OCI-LY1 (cell line): ENCODE results near the gene PCSK5.

Experiments used
- H2AFZ ChIP-seq: fragments of 200-600 bp; sonication (generic), shearing (Covaris generic); 2 replicates; pipeline ENCODE4 v1.6.0; 2014; ENCODE audit warnings: antibody characterized with exemption, mild to moderate bottlenecking, low read length
- H3F3A ChIP-seq: fragments of 200-600 bp; sonication (generic), shearing (Covaris generic); 2 replicates; pipeline ENCODE4 v1.6.0; 2014; ENCODE audit warnings: mild to moderate bottlenecking, antibody characterized with exemption, low read length, moderate library complexity; ENCODE audit not compliant: insufficient read depth
- H3K27ac ChIP-seq: fragments of 200-600 bp; sonication (generic); 2 replicates; pipeline ENCODE4 v1.5.1; 2014; ENCODE audit warnings: low read length, mixed run types, mild to moderate bottlenecking, low read depth; ENCODE audit not compliant: poor library complexity, severe bottlenecking
- H3K27me3 ChIP-seq: fragments of 200-600 bp; sonication (generic); 2 replicates; pipeline ENCODE4 v1.6.0; 2014; ENCODE audit warnings: antibody characterized with exemption, mild to moderate bottlenecking, low read length, moderate library complexity; ENCODE audit not compliant: insufficient read depth
- H3K36me3 ChIP-seq: fragments of 200-600 bp; sonication (generic); 2 replicates; pipeline ENCODE4 v1.6.1; 2014; ENCODE audit warnings: mild to moderate bottlenecking, antibody characterized with exemption, low read length, moderate library complexity, mixed read lengths; ENCODE audit not compliant: insufficient read depth
- H3K4me1 ChIP-seq: fragments of 200-600 bp; sonication (generic); 2 replicates; pipeline ENCODE4 v1.5.1; 2014; ENCODE audit warnings: mild to moderate bottlenecking, low read length, moderate library complexity; ENCODE audit not compliant: insufficient read depth, severe bottlenecking
- H3K4me2 ChIP-seq: fragments of 200-600 bp; sonication (generic), shearing (Covaris generic); 2 replicates; pipeline ENCODE4 v1.6.1; 2014; ENCODE audit warnings: low read length
- H3K4me3 ChIP-seq: fragments of 200-600 bp; sonication (generic); 2 replicates; pipeline ENCODE4 v1.5.1; 2014; ENCODE audit warnings: low read length, low read depth, mild to moderate bottlenecking, mixed read lengths; ENCODE audit not compliant: poor library complexity, severe bottlenecking
- H3K79me2 ChIP-seq: fragments of 200-600 bp; shearing (Covaris generic); 2 replicates; pipeline ENCODE4 v1.6.1; 2016; ENCODE audit warnings: mixed run types, low read length, mixed read lengths; ENCODE audit not compliant: insufficient read depth
- H3K9ac ChIP-seq: fragments of 200-600 bp; sonication (generic), shearing (Covaris generic); 2 replicates; pipeline ENCODE4 v1.6.1; 2014; ENCODE audit warnings: mild to moderate bottlenecking, low read length, mixed read lengths
- H3K9me2 ChIP-seq: fragments of 200-600 bp; sonication (generic), shearing (Covaris generic); 2 replicates; pipeline ENCODE4 v1.6.1; 2014; ENCODE audit warnings: low read depth, mild to moderate bottlenecking, low read length, mixed read lengths
- H3K9me3 ChIP-seq: fragments of 200-600 bp; shearing (Covaris generic); 2 replicates; pipeline ENCODE4 v1.6.1; 2014; ENCODE audit warnings: low read length, mixed read lengths
- H4K20me1 ChIP-seq: fragments of 200-600 bp; sonication (generic), shearing (Covaris generic); 2 replicates; pipeline ENCODE4 v1.6.0; 2016; ENCODE audit warnings: mild to moderate bottlenecking, low read length; ENCODE audit not compliant: insufficient read depth
- CTCF ChIP-seq: fragments of 200-600 bp; sonication (generic), shearing (Covaris generic); IDR thresholded peaks from 2 replicates; pipeline ENCODE4 v1.5.1; 2017; ENCODE audit warnings: mild to moderate bottlenecking, antibody characterized with exemption, low read length, moderate library complexity, mixed read lengths
- EZH2 ChIP-seq: fragments of 200-600 bp; sonication (generic), shearing (Covaris generic); IDR thresholded peaks from 2 replicates; pipeline ENCODE4 v1.8.0; 2017; ENCODE audit warnings: borderline replicate concordance, mixed run types, mild to moderate bottlenecking, antibody characterized with exemption, low read length, moderate library complexity, mixed read lengths

PCSK5 gene

GRCh38 chr9:76027416-76027815, 136.9 kb downstream of the PCSK5 start:
- Histone ChIP-seq H3K4me2 (no peak overlapping the region), H3K4me3 (no peak overlapping the region), H3F3A (no peaks in the 10 kb centered on the region)

GRCh38 chr9:76027861-76028260, 137.4 kb downstream of the PCSK5 start:
- Histone ChIP-seq H3K9ac (no peak overlapping the region), H3K27ac (no peak overlapping the region), H3F3A (no peaks in the 10 kb centered on the region), H2AFZ (no peak overlapping the region), H3K9me2 (no peaks in the 10 kb centered on the region), H3K27me3 (no peaks in the 10 kb centered on the region), H3K36me3 (no peaks in the 10 kb centered on the region), H4K20me1 (no peaks in the 10 kb centered on the region), H3K79me2 (no peaks in the 10 kb centered on the region), H3K4me3 (no peak overlapping the region), H3K4me2 (no peak overlapping the region), H3K9me3 (no peaks in the 10 kb centered on the region), H3K4me1 (no peaks in the 10 kb centered on the region)
- TF ChIP-seq CTCF (no peak), EZH2 (no peak)

More at GRCh38 chr9:76027416-76027815, 136.9 kb downstream of the PCSK5 start:
- no peaks in the 10 kb centered on the region for H3K79me2 ChIP-seq
- no peaks in the 10 kb centered on the region for H3K36me3 ChIP-seq
- no peak overlapping the region for H3K9ac ChIP-seq
- H3K9me3 ChIP-seq = no peaks in the 10 kb centered on the region
- H3K27me3 ChIP-seq = no peaks in the 10 kb centered on the region
- H3K4me1 ChIP-seq = no peaks in the 10 kb centered on the region
- H2AFZ ChIP-seq = no peak overlapping the region
- no peak overlapping the region for H3K27ac ChIP-seq
- no peaks in the 10 kb centered on the region for H3K9me2 ChIP-seq
- TF ChIP-seq EZH2 = no peak
- TF ChIP-seq CTCF = no peak
- H4K20me1 ChIP-seq = no peaks in the 10 kb centered on the region

GRCh38 chr9:76032038-76032796, 141.7 kb downstream of the PCSK5 start:
- no peak overlapping the region for H3K4me3 ChIP-seq
- no peak for TF ChIP-seq CTCF
- H3K27ac ChIP-seq = no peak overlapping the region
- H3K27me3 ChIP-seq = no peaks in the 10 kb centered on the region
- no peaks in the 10 kb centered on the region for H4K20me1 ChIP-seq
- no peaks in the 10 kb centered on the region for H3K9me3 ChIP-seq
- no peaks in the 10 kb centered on the region for H3K4me1 ChIP-seq
- H3K79me2 ChIP-seq = no peaks in the 10 kb centered on the region
- H3K36me3 ChIP-seq = no peaks in the 10 kb centered on the region
- H2AFZ ChIP-seq = no peak overlapping the region
- no peaks in the 10 kb centered on the region for H3F3A ChIP-seq
- H3K4me2 ChIP-seq = no peak overlapping the region
- H3K9ac ChIP-seq = no peak overlapping the region
- H3K9me2 ChIP-seq = no peaks in the 10 kb centered on the region
